KMS-11 (cell line): ENCODE data around the gene ACAD11.

Source experiments
- H2AFZ ChIP-seq: fragments of 200-600 bp; sonication (generic); 2 replicates; pipeline ENCODE4 v1.6.1; 2016; ENCODE audit warnings: antibody characterized with exemption, mixed run types, low read depth
- H3K27ac ChIP-seq: fragments of 200-600 bp; sonication (generic); 2 replicates; pipeline ENCODE4 v1.6.1; 2016; ENCODE audit warnings: mild to moderate bottlenecking, mixed run types
- H3K27me3 ChIP-seq: fragments of 200-600 bp; sonication (generic); 2 replicates; pipeline ENCODE4 v1.6.1; 2017; ENCODE audit warnings: mild to moderate bottlenecking, low read depth, mixed run types, moderate library complexity; ENCODE audit not compliant: insufficient read depth
- H3K36me3 ChIP-seq: fragments of 200-600 bp; sonication (generic); 2 replicates; pipeline ENCODE4 v1.6.1; 2017; ENCODE audit warnings: mild to moderate bottlenecking, mixed run types; ENCODE audit not compliant: insufficient read depth
- H3K4me1 ChIP-seq: fragments of 200-600 bp; sonication (generic); 2 replicates; pipeline ENCODE4 v1.6.1; 2016; ENCODE audit warnings: mild to moderate bottlenecking, low read depth, mixed run types; ENCODE audit not compliant: poor library complexity, severe bottlenecking
- H3K4me2 ChIP-seq: fragments of 200-600 bp; sonication (generic); 2 replicates; pipeline ENCODE4 v1.7.0; 2016; ENCODE audit warnings: mild to moderate bottlenecking, mixed run types
- H3K4me3 ChIP-seq: fragments of 200-600 bp; sonication (generic); IDR thresholded peaks from 2 replicates; pipeline ENCODE4 v1.6.1; 2017; ENCODE audit warnings: low read depth, low read length, mixed read lengths; ENCODE audit not compliant: insufficient read depth
- H3K79me2 ChIP-seq: fragments of 200-600 bp; sonication (generic); 2 replicates; pipeline ENCODE4 v1.6.1; 2016; ENCODE audit warnings: low read depth, mixed run types; ENCODE audit not compliant: insufficient read depth
- H3K9ac ChIP-seq: fragments of 200-600 bp; sonication (generic); 2 replicates; pipeline ENCODE4 v1.6.1; 2016; ENCODE audit warnings: mild to moderate bottlenecking, mixed run types
- H4K20me1 ChIP-seq: fragments of 200-600 bp; sonication (generic); 2 replicates; pipeline ENCODE4 v1.6.1; 2016; ENCODE audit warnings: mild to moderate bottlenecking, mixed run types; ENCODE audit not compliant: insufficient read depth
- TF ChIP-seq, protein P1 (sequence below): fragments of 200-600 bp; sonication (generic); conservative IDR thresholded peaks from 2 replicates; pipeline ENCODE4 v1.6.1; 2017; ENCODE audit warnings: low read depth, mild to moderate bottlenecking, antibody characterized with exemption, low read length, moderate library complexity, mixed read lengths

The ACAD11 gene

DNA sequence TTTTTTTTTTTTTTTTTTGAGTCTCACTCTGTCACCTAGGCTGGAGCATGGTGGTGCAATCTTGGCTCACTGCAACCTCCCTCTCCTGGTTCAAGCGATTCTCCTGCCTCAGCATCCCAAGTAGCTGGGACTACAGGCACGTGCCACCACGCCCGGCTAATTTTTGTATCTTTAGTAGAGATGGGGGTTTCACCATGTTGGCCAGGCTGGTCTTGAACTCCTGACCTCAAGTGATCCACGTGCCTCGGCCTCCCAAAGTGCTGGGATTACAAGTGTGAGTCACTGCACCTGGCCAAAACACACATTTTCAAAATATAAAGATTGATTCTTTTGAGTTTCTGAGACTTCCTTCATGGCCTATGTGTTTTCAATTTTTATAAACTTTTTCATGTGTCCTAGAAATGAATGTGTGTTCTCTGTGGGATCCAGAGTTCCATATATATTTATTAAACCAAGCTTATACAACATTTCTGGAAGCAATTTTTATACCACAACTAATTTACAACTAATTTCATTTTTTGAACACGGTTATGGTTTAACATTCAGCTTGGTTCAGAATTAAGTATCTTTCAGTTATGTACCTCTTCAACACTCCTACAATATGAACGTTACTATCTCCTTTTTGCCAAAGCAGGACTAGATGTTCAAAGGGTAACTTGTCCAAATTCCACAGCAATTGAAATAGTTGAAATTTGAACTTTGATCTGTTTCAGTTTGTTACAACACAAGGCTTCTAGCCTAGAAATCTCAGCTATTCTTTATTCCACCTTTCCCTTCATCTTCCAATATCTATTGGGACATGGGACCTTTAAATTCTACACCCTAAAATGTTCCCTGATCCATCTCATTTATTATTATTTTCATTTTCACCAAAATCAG, 1.5 kb downstream of the ACAD11 start:
- H2AFZ ChIP-seq = 0 out of 2 replicates have a peak overlapping the region, but pooled peaks have one; percentile 96
- 0 out of 2 replicates have a peak, but pooled peaks cover 8% of the 10 kb centered on the region for H4K20me1 ChIP-seq
- peaks cover 43% of the 10 kb centered on the region for H3K79me2 ChIP-seq
- no peak overlapping the region for H3K27ac ChIP-seq
- H3K4me1 ChIP-seq = peaks cover 35% of the 10 kb centered on the region
- H3K36me3 ChIP-seq = no peaks in the 10 kb centered on the region
- H3K27me3 ChIP-seq = no peaks in the 10 kb centered on the region
- no peak overlapping the region for H3K4me3 ChIP-seq
- peak overlapping the region; percentile 88 for H3K4me2 ChIP-seq
- TF ChIP-seq, protein P1, sequence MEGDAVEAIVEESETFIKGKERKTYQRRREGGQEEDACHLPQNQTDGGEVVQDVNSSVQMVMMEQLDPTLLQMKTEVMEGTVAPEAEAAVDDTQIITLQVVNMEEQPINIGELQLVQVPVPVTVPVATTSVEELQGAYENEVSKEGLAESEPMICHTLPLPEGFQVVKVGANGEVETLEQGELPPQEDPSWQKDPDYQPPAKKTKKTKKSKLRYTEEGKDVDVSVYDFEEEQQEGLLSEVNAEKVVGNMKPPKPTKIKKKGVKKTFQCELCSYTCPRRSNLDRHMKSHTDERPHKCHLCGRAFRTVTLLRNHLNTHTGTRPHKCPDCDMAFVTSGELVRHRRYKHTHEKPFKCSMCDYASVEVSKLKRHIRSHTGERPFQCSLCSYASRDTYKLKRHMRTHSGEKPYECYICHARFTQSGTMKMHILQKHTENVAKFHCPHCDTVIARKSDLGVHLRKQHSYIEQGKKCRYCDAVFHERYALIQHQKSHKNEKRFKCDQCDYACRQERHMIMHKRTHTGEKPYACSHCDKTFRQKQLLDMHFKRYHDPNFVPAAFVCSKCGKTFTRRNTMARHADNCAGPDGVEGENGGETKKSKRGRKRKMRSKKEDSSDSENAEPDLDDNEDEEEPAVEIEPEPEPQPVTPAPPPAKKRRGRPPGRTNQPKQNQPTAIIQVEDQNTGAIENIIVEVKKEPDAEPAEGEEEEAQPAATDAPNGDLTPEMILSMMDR = no peak
- H3K9ac ChIP-seq = 0 out of 2 replicates have a peak overlapping the region, but pooled peaks have one; percentile 96

DNA sequence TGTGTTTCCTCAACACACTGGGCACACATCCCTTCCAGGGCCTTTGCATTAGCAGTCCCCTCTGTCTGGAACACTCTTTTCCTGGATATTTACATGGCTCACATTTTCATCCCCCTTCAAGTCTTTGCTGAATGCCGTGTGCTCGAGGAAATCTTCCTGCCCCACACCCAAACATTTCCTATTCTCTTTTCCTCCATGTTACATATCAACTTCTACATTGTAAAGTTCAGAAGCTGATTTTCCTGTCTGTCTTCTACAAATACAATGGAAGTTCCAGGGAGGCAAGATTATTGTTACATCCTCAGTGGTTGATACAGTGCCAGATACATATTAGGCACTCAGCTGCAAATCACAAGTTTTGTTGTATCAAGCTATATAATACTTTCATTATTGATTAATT, 4.1 kb downstream of the ACAD11 start:
- Histone ChIP-seq H3K9ac (no peak overlapping the region), H3K4me3 (no peak overlapping the region), H3K4me2 (no peak overlapping the region), H2AFZ (no peak overlapping the region), H4K20me1 (no peaks in the 10 kb centered on the region), H3K79me2 (peaks cover 17% of the 10 kb centered on the region; the same call in 1 of the 2 replicates), H3K27ac (no peak overlapping the region), H3K36me3 (no peaks in the 10 kb centered on the region), H3K27me3 (no peaks in the 10 kb centered on the region), H3K4me1 (peaks cover 27% of the 10 kb centered on the region)
- TF ChIP-seq, protein P1 = no peak

DNA sequence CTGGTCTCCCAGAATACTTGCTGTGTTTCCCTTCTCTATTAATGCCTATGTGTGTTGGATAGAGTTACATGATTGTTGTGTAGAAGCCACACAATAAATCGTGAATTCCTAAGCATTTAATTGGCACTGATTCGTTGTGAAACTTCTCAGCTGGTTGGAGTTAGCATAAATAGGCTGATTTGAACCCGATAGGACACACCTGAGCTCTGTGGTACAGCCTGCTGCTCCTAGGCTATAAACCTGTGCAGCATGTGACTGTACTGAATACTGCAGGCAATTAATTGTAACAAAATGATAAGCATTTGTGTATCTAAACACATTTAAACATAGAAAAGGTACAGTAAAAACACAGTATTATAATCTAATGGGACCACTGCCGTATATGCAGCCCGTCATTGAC, 4.9 kb downstream of the ACAD11 start:
- peaks cover 27% of the 10 kb centered on the region for H3K4me1 ChIP-seq
- H3K9ac ChIP-seq = no peak overlapping the region
- no peaks in the 10 kb centered on the region for H3K27me3 ChIP-seq
- H3K36me3 ChIP-seq = no peaks in the 10 kb centered on the region
- no peak overlapping the region for H3K4me3 ChIP-seq
- H3K79me2 ChIP-seq = peaks cover 14% of the 10 kb centered on the region; the same call in 1 of the 2 replicates
- H2AFZ ChIP-seq = no peak overlapping the region
- H3K4me2 ChIP-seq = no peak overlapping the region
- H3K27ac ChIP-seq = no peak overlapping the region
- TF ChIP-seq, protein P1 = no peak
- H4K20me1 ChIP-seq = no peaks in the 10 kb centered on the region

DNA sequence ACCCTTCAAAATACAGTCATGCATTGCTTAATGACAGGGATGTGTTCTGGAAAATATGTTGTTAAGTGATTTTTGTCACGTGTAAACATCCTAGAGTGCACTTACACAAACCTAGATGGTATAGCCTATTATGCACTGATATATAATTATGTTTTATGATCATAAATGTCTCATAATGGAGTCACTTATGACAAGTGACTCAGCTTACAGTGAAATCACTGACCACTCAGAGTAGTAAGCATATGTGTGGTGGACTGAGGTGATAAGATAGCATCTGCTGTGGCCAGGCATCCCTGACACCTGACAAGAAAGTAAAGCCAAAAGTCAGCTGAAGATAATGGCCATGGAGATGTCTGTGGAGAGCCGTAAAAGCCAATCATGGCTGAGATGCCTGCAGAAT, 5.4 kb downstream of the ACAD11 start:
- H3K79me2 ChIP-seq = peaks cover 14% of the 10 kb centered on the region; the same call in 1 of the 2 replicates
- H2AFZ ChIP-seq = no peak overlapping the region
- no peak overlapping the region for H3K4me2 ChIP-seq
- no peaks in the 10 kb centered on the region for H3K27me3 ChIP-seq
- TF ChIP-seq, protein P1 = no peak
- no peak overlapping the region for H3K27ac ChIP-seq
- H3K4me1 ChIP-seq = peaks cover 27% of the 10 kb centered on the region
- H3K4me3 ChIP-seq = no peak overlapping the region
- no peaks in the 10 kb centered on the region for H4K20me1 ChIP-seq
- no peak overlapping the region for H3K9ac ChIP-seq
- no peaks in the 10 kb centered on the region for H3K36me3 ChIP-seq
